B cell (primary cell): ENCODE data around the gene SLC18B1.

Experiments
- CTCF ChIP-seq: fragments of 200-600 bp; IDR thresholded peaks from one replicate; pipeline ENCODE4 v1.8.0; 2022; ENCODE audit warnings: antibody characterized with exemption, mild to moderate bottlenecking
- EZH2 ChIP-seq: IDR thresholded peaks from 2 replicates; pipeline ENCODE4 v1.6.1; 2012; ENCODE audit warnings: borderline replicate concordance, low read depth, mild to moderate bottlenecking, moderate library complexity, low read length; ENCODE audit not compliant: insufficient read depth, poor library complexity, severe bottlenecking

DNA sequence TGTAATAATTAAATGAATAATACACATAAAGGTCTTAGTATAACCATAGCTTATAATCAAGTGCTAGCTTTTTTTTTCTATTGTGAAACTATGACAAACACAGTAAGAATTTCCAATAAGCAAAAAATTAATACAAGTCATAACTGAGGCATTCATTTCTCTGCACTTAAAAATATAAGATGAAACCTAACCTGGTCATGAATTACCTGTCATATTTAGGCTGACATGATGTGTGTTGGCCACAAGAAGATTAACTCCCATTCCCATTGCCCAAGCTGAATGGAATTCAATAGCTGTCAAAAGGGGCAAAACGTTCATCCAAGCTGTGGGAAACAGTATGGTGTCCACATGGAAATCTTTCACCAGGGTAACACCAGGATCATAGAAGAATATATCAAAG is 46.2 kb downstream of the SLC18B1 start:
- TF ChIP-seq CTCF (no peak), EZH2 (no peak)
